ENCODE measurements around the gene ATP8A1.

Gene ATP8A1

DNA sequence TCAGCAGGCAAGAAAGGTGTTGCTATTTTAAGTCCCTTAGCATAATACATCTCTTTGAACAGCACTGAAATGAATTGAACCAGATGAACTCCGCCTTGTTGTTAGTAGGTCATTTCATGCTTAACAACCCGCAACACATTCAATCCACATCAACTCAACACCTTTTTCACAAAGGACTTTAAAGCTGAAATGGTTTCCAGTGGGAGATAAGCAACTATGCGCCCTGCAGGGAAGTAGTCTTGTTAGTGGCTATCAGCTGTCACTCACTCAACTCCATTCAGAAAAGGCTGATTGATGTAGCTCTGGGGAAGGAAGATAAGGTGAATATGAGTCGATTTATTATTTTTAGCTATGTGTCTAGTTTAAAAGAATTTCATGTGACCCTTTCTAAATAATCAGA, 46.0 kb downstream of the ATP8A1 start:
- FAIRE-seq (peak; percentile 61), DNase-seq (ENCODE audit: insufficient read length, low spot score) (no peak)
- TF ChIP-seq PAX5 (IDR thresholded peaks at IDR 0.05; ENCODE audit: insufficient read depth, low read length, severe bottlenecking), result no peak
- no peak for TF ChIP-seq POU2F2 (IDR thresholded peaks at IDR 0.05; ENCODE audit: low read depth, low read length)
- no peak for TF ChIP-seq TAF1 (IDR thresholded peaks at IDR 0.05; ENCODE audit: low read depth, low read length)

GRCh38 chr4:42609051-42609450, 47.9 kb downstream of the ATP8A1 start:
- no peak for TF ChIP-seq PAX5 (IDR thresholded peaks at IDR 0.05; ENCODE audit: insufficient read depth, low read length, severe bottlenecking)
- no peak for TF ChIP-seq SPI1 (IDR thresholded peaks at IDR 0.05; ENCODE audit: low read depth, low read length)
- TF ChIP-seq POLR2A (IDR thresholded peaks at IDR 0.05; ENCODE audit: low read depth, low read length), result no peak
- no peak for TF ChIP-seq TAF1 (IDR thresholded peaks at IDR 0.05; ENCODE audit: low read depth, low read length)
- no peak for TF ChIP-seq POLR2AphosphoS5 (IDR thresholded peaks at IDR 0.05; ENCODE audit: low read depth, low read length)
- TF ChIP-seq POU2F2 (IDR thresholded peaks at IDR 0.05; ENCODE audit: low read depth, low read length), result no peak
- DNase-seq (ENCODE audit: insufficient read length, low spot score) (no peak), FAIRE-seq (no peak)

GRCh38 chr4:42608551-42608950, 48.4 kb downstream of the ATP8A1 start:
- TF ChIP-seq TAF1 (IDR thresholded peaks at IDR 0.05; ENCODE audit: low read depth, low read length) (no peak), PAX5 (IDR thresholded peaks at IDR 0.05; ENCODE audit: insufficient read depth, low read length, severe bottlenecking) (no peak), POLR2A (IDR thresholded peaks at IDR 0.05; ENCODE audit: low read depth, low read length) (no peak)
- FAIRE-seq (no peak), DNase-seq (ENCODE audit: insufficient read length, low spot score) (no peak)

DNA sequence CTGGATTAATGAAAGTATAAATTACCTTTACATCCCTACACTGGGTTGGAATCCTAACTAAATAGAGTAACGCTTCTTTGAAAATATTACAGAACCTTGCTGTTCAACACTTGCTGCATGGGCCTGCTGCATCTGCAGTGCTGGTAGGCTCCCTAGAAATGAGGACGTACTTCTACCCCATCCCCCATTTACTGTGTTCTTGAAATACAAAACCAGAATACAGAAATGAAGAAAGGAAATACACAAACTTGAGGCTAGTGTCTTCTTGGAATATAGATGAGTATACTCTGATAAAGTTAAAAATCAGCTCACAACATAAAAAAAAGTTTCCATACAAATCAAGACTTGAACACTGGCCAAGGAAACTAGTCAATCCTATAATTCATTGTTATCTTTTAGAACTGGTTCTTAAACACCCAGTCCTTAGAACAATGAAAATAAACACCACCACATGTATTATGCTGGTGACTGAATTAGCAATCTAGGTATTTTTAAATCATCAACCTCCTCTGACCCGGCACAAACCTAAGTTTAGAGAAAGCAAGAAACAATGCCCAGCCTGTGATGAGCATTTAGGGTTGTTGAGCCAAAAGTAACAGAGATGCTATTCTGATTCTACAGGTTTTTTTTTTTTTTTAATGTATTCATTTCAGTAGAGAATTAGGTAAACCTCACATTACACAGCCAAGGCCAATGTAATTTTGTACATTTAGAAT, 49.7 kb downstream of the ATP8A1 start:
- TF ChIP-seq PAX5 (IDR thresholded peaks at IDR 0.05; ENCODE audit: insufficient read depth, low read length, severe bottlenecking) (no peak), POLR2A (IDR thresholded peaks at IDR 0.05; ENCODE audit: low read depth, low read length) (no peak), POLR2AphosphoS5 (IDR thresholded peaks at IDR 0.05; ENCODE audit: low read depth, low read length) (no peak), SPI1 (IDR thresholded peaks at IDR 0.05; ENCODE audit: low read depth, low read length) (no peak), POU2F2 (IDR thresholded peaks at IDR 0.05; ENCODE audit: low read depth, low read length) (no peak), TAF1 (IDR thresholded peaks at IDR 0.05; ENCODE audit: low read depth, low read length) (no peak)
- no peak for FAIRE-seq
- no peak for DNase-seq (ENCODE audit: insufficient read length, low spot score)

GRCh38 chr4:42605264-42605663, 51.6 kb downstream of the ATP8A1 start:
- FAIRE-seq (no peak), DNase-seq (ENCODE audit: insufficient read length, low spot score) (no peak)
- no peak for TF ChIP-seq POLR2A (IDR thresholded peaks at IDR 0.05; ENCODE audit: low read depth, low read length)
- TF ChIP-seq TAF1 (IDR thresholded peaks at IDR 0.05; ENCODE audit: low read depth, low read length), result no peak
- TF ChIP-seq PAX5 (IDR thresholded peaks at IDR 0.05; ENCODE audit: insufficient read depth, low read length, severe bottlenecking), result no peak
- no peak for TF ChIP-seq POLR2AphosphoS5 (IDR thresholded peaks at IDR 0.05; ENCODE audit: low read depth, low read length)
- TF ChIP-seq SPI1 (IDR thresholded peaks at IDR 0.05; ENCODE audit: low read depth, low read length), result no peak
- TF ChIP-seq POU2F2 (IDR thresholded peaks at IDR 0.05; ENCODE audit: low read depth, low read length), result no peak

DNA sequence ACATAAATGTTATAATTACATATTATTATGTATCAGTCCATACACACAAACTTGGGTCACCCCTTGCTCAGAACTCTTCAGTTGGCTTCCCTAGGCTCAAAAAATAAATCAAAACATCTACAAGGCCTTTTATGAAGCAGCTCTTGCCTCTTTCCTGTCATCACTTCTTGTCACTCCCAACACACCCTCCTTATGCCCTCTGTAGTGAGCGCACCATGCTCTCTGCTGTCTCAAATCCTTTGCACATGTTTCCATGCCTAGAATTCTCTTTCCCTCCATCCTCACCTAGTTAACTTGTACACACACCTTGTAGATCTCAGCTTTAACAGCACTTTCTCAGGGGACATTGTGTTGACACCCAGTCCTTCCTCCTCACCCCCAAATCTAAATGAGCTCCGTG, 53.0 kb downstream of the ATP8A1 start:
- DNase-seq (ENCODE audit: insufficient read length, low spot score) (no peak), FAIRE-seq (peak; percentile 28)
- TF ChIP-seq TAF1 (IDR thresholded peaks at IDR 0.05; ENCODE audit: low read depth, low read length), result no peak
- no peak for TF ChIP-seq POU2F2 (IDR thresholded peaks at IDR 0.05; ENCODE audit: low read depth, low read length)
- no peak for TF ChIP-seq POLR2A (IDR thresholded peaks at IDR 0.05; ENCODE audit: low read depth, low read length)
- TF ChIP-seq POLR2AphosphoS5 (IDR thresholded peaks at IDR 0.05; ENCODE audit: low read depth, low read length), result no peak
- TF ChIP-seq PAX5 (IDR thresholded peaks at IDR 0.05; ENCODE audit: insufficient read depth, low read length, severe bottlenecking), result no peak
- no peak for TF ChIP-seq SPI1 (IDR thresholded peaks at IDR 0.05; ENCODE audit: low read depth, low read length)

DNA sequence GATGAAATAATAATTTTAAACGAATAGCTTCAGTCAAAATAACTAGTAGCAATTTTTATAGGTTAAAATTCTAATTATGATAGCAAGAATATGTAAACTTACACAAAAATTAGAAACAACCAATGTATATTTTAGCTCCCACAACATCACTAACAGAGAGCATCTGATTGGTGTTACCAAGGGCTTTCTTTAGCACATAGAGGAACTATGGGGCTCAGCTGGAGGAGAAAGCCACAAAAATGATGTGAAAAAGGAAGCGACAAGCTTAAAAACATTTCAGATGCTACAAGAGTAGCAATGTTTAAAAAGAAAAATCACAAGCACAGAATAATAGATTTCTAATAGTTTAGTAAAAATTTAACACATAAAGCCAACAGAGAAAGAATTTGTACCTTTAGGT, 56.3 kb downstream of the ATP8A1 start:
- DNase-seq (ENCODE audit: insufficient read length, low spot score) (no peak), FAIRE-seq (no peak)
- TF ChIP-seq PAX5 (IDR thresholded peaks at IDR 0.05; ENCODE audit: insufficient read depth, low read length, severe bottlenecking) (no peak), POLR2A (IDR thresholded peaks at IDR 0.05; ENCODE audit: low read depth, low read length) (no peak), POU2F2 (IDR thresholded peaks at IDR 0.05; ENCODE audit: low read depth, low read length) (no peak), TAF1 (IDR thresholded peaks at IDR 0.05; ENCODE audit: low read depth, low read length) (no peak), POLR2AphosphoS5 (IDR thresholded peaks at IDR 0.05; ENCODE audit: low read depth, low read length) (no peak), SPI1 (IDR thresholded peaks at IDR 0.05; ENCODE audit: low read depth, low read length) (no peak)

DNA sequence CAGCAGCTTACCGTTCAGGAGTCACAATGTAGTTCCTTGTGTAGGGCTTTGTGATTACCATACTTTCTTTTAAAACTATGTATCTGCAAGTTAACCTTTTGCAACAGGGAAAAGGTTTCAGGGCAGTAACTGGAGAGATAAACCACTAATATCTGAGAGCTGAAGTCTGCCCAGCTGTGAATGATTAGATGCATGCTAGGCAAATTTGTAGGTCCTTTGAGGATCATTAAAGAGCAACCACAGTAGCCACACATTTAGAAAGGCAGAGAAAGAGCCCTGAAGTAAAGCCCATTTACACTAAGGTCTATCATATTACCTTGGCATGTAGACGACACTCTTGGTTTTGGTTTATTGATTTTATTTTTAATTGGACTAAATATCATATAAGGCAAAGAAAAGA, 60.0 kb downstream of the ATP8A1 start:
- peak; percentile 45 for FAIRE-seq
- DNase-seq (ENCODE audit: insufficient read length, low spot score), result no peak
- no peak for TF ChIP-seq TAF1 (IDR thresholded peaks at IDR 0.05; ENCODE audit: low read depth, low read length)
- TF ChIP-seq PAX5 (IDR thresholded peaks at IDR 0.05; ENCODE audit: insufficient read depth, low read length, severe bottlenecking), result no peak
- no peak for TF ChIP-seq SPI1 (IDR thresholded peaks at IDR 0.05; ENCODE audit: low read depth, low read length)
- no peak for TF ChIP-seq POLR2A (IDR thresholded peaks at IDR 0.05; ENCODE audit: low read depth, low read length)
- TF ChIP-seq POU2F2 (IDR thresholded peaks at IDR 0.05; ENCODE audit: low read depth, low read length), result no peak
- TF ChIP-seq POLR2AphosphoS5 (IDR thresholded peaks at IDR 0.05; ENCODE audit: low read depth, low read length), result no peak

- FAIRE-seq, result no peak
- TF ChIP-seq TAF1 (IDR thresholded peaks at IDR 0.05; ENCODE audit: low read depth, low read length), result no peak
- no peak for TF ChIP-seq POU2F2 (IDR thresholded peaks at IDR 0.05; ENCODE audit: low read depth, low read length)
- TF ChIP-seq PAX5 (IDR thresholded peaks at IDR 0.05; ENCODE audit: insufficient read depth, low read length, severe bottlenecking), result no peak
- TF ChIP-seq POLR2A (IDR thresholded peaks at IDR 0.05; ENCODE audit: low read depth, low read length), result no peak
- no peak for TF ChIP-seq SPI1 (IDR thresholded peaks at IDR 0.05; ENCODE audit: low read depth, low read length)
- no peak for TF ChIP-seq POLR2AphosphoS5 (IDR thresholded peaks at IDR 0.05; ENCODE audit: low read depth, low read length)
- no peak for DNase-seq (ENCODE audit: insufficient read length, low spot score)
Measured at GRCh38 chr4:42594888-42595287, 62.0 kb downstream of the ATP8A1 start.

GRCh38 chr4:42588909-42589308, 68.0 kb downstream of the ATP8A1 start:
- FAIRE-seq, result no peak
- DNase-seq (ENCODE audit: insufficient read length, low spot score), result no peak
- TF ChIP-seq POLR2A (IDR thresholded peaks at IDR 0.05; ENCODE audit: low read depth, low read length), result no peak
- no peak for TF ChIP-seq POU2F2 (IDR thresholded peaks at IDR 0.05; ENCODE audit: low read depth, low read length)
- TF ChIP-seq PAX5 (IDR thresholded peaks at IDR 0.05; ENCODE audit: insufficient read depth, low read length, severe bottlenecking), result no peak
- TF ChIP-seq POLR2AphosphoS5 (IDR thresholded peaks at IDR 0.05; ENCODE audit: low read depth, low read length), result no peak
- no peak for TF ChIP-seq SPI1 (IDR thresholded peaks at IDR 0.05; ENCODE audit: low read depth, low read length)
- no peak for TF ChIP-seq TAF1 (IDR thresholded peaks at IDR 0.05; ENCODE audit: low read depth, low read length)
